ENCODE data around the gene BCAR1. TPM values are rescaled to one million over a fixed set of nuclear protein-coding genes. Genes with fewer than 3 reads are reported as not detected.
A peak's percentile ranks its signal among the peaks of the same experiment; 100 is the strongest.

The BCAR1 gene
- total RNA-seq, 6 experiments from 2014 or later = 29.2 to 108 (median 51.2) TPM

DNA sequence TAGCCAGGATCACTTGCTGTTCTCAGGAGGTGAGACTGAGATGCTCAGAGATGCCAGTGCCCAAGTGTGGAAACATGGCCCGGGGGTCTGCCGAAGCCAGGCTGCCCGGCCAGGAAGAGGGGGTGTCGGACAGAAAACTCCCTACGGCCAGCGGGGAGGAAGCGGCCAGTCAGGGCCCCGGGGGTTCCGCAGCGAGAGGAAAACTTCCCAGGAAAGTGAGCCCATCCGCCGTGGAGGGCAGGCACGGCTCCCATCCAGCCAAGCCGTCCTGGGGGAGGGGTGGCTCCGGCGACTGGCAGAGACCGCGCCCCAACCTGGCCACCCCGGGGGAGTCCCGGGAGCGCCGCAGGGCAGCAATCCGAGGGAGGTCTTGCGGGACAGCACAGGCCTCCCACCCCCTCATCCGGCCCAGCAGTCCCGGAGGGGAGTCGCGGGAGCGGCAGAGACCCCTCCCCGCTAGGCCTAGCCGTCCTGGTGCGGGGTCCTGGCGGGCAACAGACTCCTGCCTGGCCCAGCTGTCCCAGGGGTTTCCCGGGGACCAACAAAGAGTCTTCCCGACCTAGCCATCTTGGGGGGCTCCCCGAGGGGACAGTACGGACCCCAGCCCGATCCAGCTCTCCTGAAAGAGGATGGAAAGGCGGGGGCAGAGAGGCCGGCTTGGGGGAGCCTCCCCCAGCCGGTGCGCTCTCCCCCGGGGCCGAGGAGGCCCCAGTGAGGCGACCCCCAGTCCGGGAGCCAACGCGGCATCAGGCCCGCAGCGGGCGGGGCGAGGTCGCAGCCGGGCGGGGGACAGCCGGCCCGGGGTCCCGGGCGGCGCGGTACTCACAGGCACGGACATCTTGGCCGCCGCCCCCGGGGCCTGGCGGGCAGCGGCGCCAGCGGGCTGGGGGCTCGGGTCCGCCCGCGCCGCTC, 13.8 kb upstream of the BCAR1 start:
- intact Hi-C loops (cut with DNase I) = no loop called here
- peaks cover 0 to 39% (median 23%) of the 10 kb centered on the region in 4 donors for H3K4me1 ChIP-seq
- peak overlapping the region; percentile 85 to 98 (median 95) for H3K4me3 ChIP-seq
- peak; percentile 76 to 77 (median 76) for DNase-seq
- TF ChIP-seq CTCF (IDR thresholded peaks at IDR 0.05) = no peak
- TF ChIP-seq POLR2A (IDR thresholded peaks at IDR 0.05) = no peak
- no peaks in the 10 kb centered on the region for H3K36me3 ChIP-seq
- H3K27ac ChIP-seq = peak overlapping the region; percentile 89 to 96 (median 92)
- ATAC-seq = peak; percentile 31 to 45 (median 38)
- no peaks in the 10 kb centered on the region for H3K9me3 ChIP-seq
- H3K27me3 ChIP-seq = no peaks in the 10 kb centered on the region
- WGBS (ENCODE audit: insufficient coverage, low coverage, low lambda C conversion rate, missing lambda C conversion rate) = 0% methylated on average over 1 of the region's 74 CpGs

DNA sequence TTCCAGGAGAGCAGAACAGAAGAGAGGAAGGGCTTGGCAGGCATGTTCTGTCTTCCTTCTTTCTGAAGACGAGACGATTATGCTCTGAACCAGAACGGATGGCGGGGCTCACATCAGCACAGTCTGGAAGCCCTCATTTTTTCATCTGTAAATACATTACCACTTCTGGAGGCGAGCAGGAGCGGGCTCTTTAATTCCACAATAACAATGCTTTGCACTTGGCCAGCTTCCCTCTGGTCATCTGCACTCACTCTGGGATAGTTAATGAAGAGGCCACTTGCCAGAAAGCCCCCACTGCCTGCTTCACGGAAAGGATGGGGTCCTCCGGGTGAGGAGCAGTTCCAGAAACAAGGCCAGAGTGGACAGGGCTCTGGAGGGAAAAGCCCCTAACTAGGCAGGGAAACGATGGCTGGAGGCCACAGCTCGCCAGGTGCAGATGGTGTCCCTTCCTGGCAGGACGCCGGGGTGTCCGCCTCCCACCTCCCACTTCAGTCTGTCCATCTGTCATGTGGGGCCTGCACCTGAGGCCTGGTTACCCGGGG, 13.1 kb upstream of the BCAR1 start:
- TF ChIP-seq POLR2A (IDR thresholded peaks at IDR 0.05) (no peak), CTCF (IDR thresholded peaks at IDR 0.05) (no peak)
- WGBS (ENCODE audit: insufficient coverage, low coverage, low lambda C conversion rate, missing lambda C conversion rate) = 11% methylated on average over 10 of the region's 14 CpGs
- intact Hi-C loops (cut with DNase I) = no loop called here
- H3K27me3 ChIP-seq = no peaks in the 10 kb centered on the region
- peak; percentile 1 to 13 (median 2) for ATAC-seq
- peaks cover 0 to 39% (median 23%) of the 10 kb centered on the region in 4 donors for H3K4me1 ChIP-seq
- H3K36me3 ChIP-seq = no peaks in the 10 kb centered on the region
- no peaks in the 10 kb centered on the region for H3K9me3 ChIP-seq
- peak in 1 of 3 donors; percentile 60 for DNase-seq
- H3K4me3 ChIP-seq = peak overlapping the region; percentile 85 to 98 (median 95)
- peak overlapping the region; percentile 89 to 96 (median 92) for H3K27ac ChIP-seq

GRCh38 chr16:75263963-75264445, 12.6 kb upstream of the BCAR1 start:
- peaks cover 0 to 39% (median 23%) of the 10 kb centered on the region in 4 donors for H3K4me1 ChIP-seq
- TF ChIP-seq CTCF (IDR thresholded peaks at IDR 0.05) (no peak), POLR2A (IDR thresholded peaks at IDR 0.05) (peak; percentile 60)
- H3K27ac ChIP-seq = peak overlapping the region; percentile 89 to 96 (median 92)
- DNase-seq = peak; percentile 88 to 97 (median 92)
- peak; percentile 75 to 88 (median 80) for ATAC-seq
- H3K36me3 ChIP-seq = no peaks in the 10 kb centered on the region
- H3K27me3 ChIP-seq = no peaks in the 10 kb centered on the region
- 44% methylated on average over 3 of the region's 8 CpGs for WGBS (ENCODE audit: insufficient coverage, low coverage, low lambda C conversion rate, missing lambda C conversion rate)
- intact Hi-C loops (cut with DNase I) = no loop called here
- H3K9me3 ChIP-seq = no peaks in the 10 kb centered on the region
- peak overlapping the region; percentile 85 to 98 (median 95) for H3K4me3 ChIP-seq

- peak overlapping the region in 2 of 3 donors; percentile 85 to 95 for H3K4me3 ChIP-seq
- H3K9me3 ChIP-seq = no peaks in the 10 kb centered on the region
Observed at GRCh38 chr16:75263291-75263962, 12.0 kb upstream of the BCAR1 start.

More at GRCh38 chr16:75263291-75263962, 12.0 kb upstream of the BCAR1 start:
- H3K36me3 ChIP-seq = no peaks in the 10 kb centered on the region
- peaks cover 0 to 39% (median 23%) of the 10 kb centered on the region in 4 donors for H3K4me1 ChIP-seq
- WGBS (ENCODE audit: insufficient coverage, low coverage, low lambda C conversion rate, missing lambda C conversion rate) = 20% methylated on average over 2 of the region's 14 CpGs
- DNase-seq (no peak), ATAC-seq (no peak)
- peak overlapping the region; percentile 89 to 96 (median 92) for H3K27ac ChIP-seq
- intact Hi-C loops (cut with DNase I) = no loop called here
- H3K27me3 ChIP-seq = no peaks in the 10 kb centered on the region
- TF ChIP-seq CTCF (IDR thresholded peaks at IDR 0.05) = no peak
- TF ChIP-seq POLR2A (IDR thresholded peaks at IDR 0.05) = no peak
